HG02571 (cell line): ENCODE measurements around the gene ARHGEF12.

Source experiments
- ATAC-seq: cut with Tn5 transposase; IDR thresholded peaks from one replicate; pipeline ENCODE4 v1.9.1; 2021; ENCODE audit warnings: mild to moderate bottlenecking, moderate library complexity; ENCODE audit not compliant: unreplicated experiment

ARHGEF12 gene

GRCh38 chr11:120317689-120318480 is 18.3 kb upstream of the ARHGEF12 start:
- no peak for ATAC-seq

DNA sequence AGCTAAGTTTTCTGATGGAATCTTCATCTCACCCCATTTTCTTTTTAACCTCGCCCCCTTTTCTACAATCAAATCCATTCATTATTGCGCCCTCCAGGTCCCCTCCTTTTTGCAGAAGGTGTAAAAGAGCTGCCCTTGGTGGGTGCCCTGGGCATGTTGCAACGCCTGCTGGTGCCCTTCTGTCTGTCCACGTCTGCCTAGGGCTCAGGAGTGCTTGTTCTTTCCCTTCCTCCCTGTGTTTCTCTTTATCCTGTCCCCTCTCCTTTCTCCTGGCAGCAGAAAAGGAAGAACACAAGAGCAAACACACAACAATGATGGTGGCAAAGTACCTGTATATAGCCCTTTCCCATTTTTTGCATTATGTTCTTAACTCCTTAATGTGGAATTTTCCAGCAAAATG is 17.3 kb upstream of the ARHGEF12 start:
- ATAC-seq: no peak

- no peak for ATAC-seq
Measured at GRCh38 chr11:120324932-120325810, 11.0 kb upstream of the ARHGEF12 start, which contains the start of gene TLCD5. Gene TLCD5, plus strand, starts transcription at chr11:120325299. Its CDS starts 2,143 bp downstream, at chr11:120327442.

DNA sequence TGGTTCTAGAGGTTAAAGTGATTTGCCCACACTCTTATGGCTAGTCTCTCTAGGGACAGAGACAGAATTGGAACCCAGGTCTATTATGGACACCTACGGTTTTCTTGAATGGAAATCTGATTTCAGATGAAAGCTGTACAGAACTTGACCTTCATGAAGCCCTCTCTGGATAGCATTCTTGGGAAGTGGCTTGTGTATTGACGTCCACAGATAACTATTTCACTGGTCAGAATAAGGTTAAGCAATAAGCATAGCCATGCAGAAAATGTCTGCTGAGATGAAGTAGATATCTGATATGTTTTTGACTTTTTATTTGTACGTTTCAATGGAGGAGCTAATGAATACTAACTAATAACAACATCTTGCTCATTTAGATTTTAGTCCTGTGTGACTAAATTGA is 10.0 kb upstream of the ARHGEF12 start:
- no peak for ATAC-seq

GRCh38 chr11:120326845-120327281 is 9.3 kb upstream of the ARHGEF12 start:
- no peak for ATAC-seq

DNA sequence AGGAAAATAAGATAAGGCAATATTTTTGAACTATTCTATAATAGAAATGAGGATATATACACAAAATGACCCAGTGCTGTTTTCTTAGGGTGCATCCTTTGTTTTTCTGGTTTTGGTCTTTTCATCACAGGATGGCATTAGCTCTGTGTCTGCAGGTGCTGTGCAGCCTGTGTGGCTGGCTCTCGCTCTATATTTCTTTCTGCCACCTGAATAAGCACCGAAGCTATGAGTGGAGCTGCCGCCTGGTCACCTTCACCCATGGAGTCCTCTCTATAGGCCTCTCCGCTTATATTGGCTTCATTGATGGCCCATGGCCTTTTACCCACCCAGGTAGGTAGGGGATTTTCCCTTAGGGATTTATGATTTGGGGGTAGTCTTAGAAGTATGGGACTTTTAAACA is 8.9 kb upstream of the ARHGEF12 start:
- no peak for ATAC-seq

- no peak for ATAC-seq
Measured at GRCh38 chr11:120329556-120329955, 6.7 kb upstream of the ARHGEF12 start.

DNA sequence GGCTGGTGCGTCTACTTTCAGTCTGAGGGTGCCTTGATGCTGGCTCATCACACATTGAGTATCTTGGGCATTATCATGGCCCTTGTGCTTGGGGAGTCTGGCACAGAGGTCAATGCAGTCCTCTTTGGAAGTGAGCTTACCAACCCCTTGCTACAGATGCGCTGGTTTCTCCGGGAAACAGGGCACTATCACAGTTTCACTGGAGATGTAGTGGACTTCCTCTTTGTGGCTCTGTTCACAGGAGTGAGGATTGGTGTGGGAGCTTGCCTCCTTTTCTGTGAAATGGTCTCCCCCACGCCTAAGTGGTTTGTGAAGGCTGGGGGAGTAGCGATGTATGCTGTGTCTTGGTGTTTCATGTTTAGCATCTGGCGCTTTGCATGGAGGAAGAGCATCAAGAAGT is 6.2 kb upstream of the ARHGEF12 start:
- no peak for ATAC-seq

GRCh38 chr11:120331301-120331996 is 4.8 kb upstream of the ARHGEF12 start:
- ATAC-seq: no peak

DNA sequence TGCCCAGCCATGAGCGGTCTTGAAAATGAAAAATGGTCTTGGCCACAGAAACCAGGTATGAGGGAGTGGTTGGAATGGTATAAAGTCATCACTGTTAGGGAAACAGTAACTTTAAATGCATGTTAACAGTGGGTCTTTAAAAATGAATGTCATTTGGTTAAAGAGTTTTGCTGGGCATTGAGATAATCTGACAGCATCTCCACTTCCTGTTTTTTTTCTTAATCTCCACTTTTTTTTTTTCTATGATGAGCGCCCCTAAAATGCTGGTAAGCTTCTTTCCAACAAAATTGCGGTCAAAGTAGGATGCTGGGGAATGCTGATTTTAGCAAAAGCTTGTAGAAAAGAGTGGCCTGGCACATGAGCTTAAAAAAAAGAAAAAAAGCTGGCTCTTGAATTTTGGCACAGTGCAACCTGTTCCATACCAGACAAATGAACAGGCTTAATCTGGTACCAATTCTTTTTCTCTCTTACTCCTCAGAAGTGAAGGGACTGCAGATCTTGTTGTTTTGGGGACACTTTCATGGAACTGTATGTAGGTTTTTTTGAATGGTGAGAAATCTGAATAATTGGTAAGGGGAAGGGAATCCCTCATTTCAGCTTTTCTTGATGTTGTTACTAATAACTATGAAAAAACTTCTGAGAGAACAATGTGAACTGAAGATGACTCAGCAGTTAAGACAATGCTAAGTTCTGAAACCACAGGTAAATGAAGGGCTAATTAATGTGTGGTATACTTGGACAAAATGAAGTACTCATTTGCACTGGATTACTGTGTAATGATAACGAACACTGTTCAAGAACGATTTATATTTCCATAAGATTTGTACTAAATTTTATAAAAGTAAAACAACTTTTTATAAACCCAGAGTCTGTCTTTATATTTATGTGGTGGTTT is 3.1 kb upstream of the ARHGEF12 start:
- no peak for ATAC-seq

- ATAC-seq: no peak
Measured at GRCh38 chr11:120333801-120334200, 2.4 kb upstream of the ARHGEF12 start.

GRCh38 chr11:120334332-120334731 is 1.9 kb upstream of the ARHGEF12 start:
- no peak for ATAC-seq

- no peak for ATAC-seq
Measured at GRCh38 chr11:120334894-120335462, 1.2 kb upstream of the ARHGEF12 start.

- ATAC-seq: peak; percentile 24
Measured at GRCh38 chr11:120335556-120335907, 681 bp upstream of the ARHGEF12 start.

DNA sequence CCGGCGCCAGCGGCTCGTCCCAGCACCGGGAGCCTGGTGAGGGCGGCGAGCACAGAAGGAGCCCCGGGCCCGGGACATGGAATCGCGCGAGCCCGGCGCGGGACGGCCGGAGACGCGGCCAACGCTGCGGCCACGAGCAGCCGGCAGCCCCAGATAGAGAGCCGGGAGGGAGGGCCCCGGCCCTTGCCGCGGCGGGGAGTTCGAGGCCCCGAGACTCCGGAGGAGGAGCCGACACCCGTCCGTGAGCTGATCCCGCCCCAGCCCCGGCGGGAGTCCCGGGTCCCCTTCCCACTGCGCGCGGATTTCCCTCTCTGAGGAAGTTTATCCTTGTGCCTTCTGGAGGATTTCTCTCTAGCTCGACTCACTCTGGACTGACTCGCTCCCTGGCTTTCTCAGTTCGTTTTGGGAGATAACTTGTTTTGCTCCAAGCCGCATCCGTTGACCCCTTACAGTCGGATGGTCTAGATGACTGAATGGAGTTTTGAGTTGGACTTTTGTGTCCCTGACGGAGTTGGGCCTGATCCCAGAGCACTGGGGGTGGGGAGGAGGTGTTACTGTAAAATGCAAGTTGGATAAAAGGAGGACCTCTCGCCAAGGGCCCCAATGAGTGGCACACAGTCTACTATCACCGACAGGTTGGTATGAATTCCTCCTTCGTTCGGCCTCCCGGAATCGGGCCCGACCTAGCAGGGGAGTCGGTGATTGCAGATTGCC is 585 bp downstream of the ARHGEF12 start:
- peak; percentile 26 for ATAC-seq

- ATAC-seq: no peak
Measured at GRCh38 chr11:120337355-120338106, 1.3 kb downstream of the ARHGEF12 start.

GRCh38 chr11:120338107-120338933 is 2.1 kb downstream of the ARHGEF12 start:
- no peak for ATAC-seq

GRCh38 chr11:120339394-120339890 is 3.2 kb downstream of the ARHGEF12 start:
- no peak for ATAC-seq
